LNCaP clone FGC (cell line): ENCODE results near the gene PPOX.

Experiments used
- DNase-seq: peaks from one replicate; pipeline ENCODE4 v3.0.0-alpha.2; 2011; ENCODE audit warnings: low read depth
- H3K4me3 ChIP-seq: 2 replicates; pipeline ENCODE4 v1.5.1; 2011; ENCODE audit warnings: mild to moderate bottlenecking, low read depth, low read length, control low read depth
- TF ChIP-seq, protein P1 (sequence below): IDR thresholded peaks from 2 replicates; pipeline ENCODE4 v1.5.1; 2012; ENCODE audit warnings: mild to moderate bottlenecking; ENCODE audit not compliant: control insufficient read depth, insufficient read depth; ENCODE audit errors: extremely low read depth

The PPOX gene

DNA sequence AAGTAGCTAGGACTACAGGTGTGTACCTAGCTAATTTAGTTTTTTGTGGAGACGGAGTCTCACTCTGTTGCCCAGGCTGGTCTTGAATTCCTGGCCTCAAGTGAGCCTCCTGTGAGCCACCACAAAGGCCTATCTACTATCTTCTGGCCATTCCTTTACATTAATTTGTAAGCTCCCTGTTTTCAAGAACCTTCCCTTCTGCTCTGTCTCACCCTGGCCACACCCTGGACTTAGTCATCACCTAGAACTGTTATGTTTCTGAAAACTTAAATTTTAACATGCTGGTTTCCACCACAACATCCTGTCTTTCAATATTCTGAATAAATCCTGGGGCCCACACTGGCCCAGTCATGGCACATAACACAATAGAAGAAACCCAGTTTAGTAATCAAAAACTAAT, 16.0 kb downstream of the PPOX start:
- H3K4me3 ChIP-seq: no peak overlapping the region
- DNase-seq: no peak
- TF ChIP-seq, protein P1, sequence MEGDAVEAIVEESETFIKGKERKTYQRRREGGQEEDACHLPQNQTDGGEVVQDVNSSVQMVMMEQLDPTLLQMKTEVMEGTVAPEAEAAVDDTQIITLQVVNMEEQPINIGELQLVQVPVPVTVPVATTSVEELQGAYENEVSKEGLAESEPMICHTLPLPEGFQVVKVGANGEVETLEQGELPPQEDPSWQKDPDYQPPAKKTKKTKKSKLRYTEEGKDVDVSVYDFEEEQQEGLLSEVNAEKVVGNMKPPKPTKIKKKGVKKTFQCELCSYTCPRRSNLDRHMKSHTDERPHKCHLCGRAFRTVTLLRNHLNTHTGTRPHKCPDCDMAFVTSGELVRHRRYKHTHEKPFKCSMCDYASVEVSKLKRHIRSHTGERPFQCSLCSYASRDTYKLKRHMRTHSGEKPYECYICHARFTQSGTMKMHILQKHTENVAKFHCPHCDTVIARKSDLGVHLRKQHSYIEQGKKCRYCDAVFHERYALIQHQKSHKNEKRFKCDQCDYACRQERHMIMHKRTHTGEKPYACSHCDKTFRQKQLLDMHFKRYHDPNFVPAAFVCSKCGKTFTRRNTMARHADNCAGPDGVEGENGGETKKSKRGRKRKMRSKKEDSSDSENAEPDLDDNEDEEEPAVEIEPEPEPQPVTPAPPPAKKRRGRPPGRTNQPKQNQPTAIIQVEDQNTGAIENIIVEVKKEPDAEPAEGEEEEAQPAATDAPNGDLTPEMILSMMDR: no peak

DNA sequence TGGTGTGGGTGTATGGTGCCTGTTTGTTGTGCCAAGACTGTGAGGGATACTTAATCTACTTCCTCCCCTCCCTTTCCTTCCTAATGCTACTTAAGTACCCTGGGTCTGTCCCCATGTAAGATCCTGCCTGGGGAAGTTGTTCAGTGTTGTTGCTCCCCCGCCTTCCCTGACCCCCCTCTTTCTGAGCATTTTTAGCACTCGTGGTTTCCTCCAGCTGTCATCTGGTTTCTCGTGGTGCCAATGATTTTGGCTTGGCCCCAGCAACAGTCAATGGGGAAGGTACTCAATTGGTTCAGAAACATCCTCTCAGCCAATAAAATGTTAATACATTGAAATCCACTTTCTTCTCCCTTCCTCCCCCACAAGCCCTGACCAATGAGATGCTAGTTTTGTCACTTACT, 19.1 kb downstream of the PPOX start:
- TF ChIP-seq, protein P1: no peak
- no peak overlapping the region for H3K4me3 ChIP-seq
- DNase-seq: no peak

DNA sequence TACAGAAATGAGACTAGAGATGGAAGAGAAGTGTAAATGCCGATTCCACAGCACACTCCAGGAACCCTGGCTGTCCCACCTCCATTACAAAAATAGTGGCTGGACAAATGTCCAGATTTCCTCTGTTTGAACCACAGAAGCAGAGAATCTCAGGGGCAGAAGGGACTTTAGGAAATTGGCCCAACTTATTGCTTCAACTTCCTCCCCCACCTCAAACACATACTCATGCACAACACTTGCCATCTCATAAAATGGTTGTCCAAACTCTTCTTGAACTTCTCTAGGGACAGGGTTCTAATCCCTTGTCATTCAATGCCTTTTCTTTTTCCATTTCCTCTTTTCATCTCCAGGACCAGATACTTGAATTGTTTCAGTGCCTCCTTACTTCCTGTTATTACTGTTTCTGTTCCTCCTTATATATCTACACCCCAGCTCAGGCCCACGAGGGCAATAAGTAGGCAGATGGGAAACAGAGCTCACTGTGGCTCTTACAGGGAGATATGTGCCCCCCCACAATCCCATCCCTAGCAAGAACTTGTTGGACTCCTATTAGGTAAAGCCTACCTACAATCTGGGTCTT, 19.6 kb downstream of the PPOX start:
- DNase-seq: no peak
- no peak overlapping the region for H3K4me3 ChIP-seq

DNA sequence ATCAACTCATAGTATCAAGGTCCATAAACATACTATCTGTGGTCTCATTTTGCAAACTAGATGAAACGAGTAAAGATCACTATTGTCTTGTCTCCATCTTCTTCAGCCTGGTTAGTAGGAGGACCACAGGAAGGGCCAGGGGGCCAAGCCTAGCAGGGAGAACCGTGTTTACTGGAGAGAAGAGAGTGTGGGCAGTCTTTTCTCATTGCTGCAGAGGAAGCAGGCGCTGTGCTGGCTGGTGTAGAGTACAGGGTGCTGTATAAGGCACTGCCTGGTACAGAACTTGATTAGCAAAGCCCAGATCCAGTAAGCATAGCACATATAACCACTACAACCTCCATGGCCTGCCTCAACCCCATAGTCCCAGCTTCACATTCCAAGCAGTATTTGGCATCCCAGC, 21.1 kb downstream of the PPOX start:
- no peak for DNase-seq
- H3K4me3 ChIP-seq: no peak overlapping the region
- TF ChIP-seq, protein P1: no peak

More for the DNA sequence above, 19.6 kb downstream of the PPOX start:
- TF ChIP-seq, protein P1: no peak

DNA sequence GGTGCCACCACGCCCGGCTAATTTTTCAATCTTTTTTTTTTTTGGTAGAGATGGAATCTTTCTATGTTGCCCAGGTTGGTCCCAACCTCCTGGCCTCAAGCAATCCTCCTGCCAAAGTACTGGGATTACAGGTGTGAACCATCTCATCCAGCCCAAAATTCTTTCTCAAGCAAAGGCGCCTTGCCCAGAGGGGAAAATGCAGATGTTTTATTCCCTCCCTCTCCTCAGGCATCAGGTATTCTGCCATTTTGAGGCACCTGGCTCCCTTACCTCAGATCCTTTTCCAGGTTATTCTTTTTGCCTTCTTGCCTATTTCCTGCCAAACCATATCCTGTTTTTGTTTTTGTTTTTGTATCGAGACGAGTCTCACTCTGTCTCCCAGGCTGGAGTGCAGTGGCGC, 22.2 kb downstream of the PPOX start:
- H3K4me3 ChIP-seq: no peak overlapping the region
- TF ChIP-seq, protein P1: no peak
- DNase-seq: no peak

DNA sequence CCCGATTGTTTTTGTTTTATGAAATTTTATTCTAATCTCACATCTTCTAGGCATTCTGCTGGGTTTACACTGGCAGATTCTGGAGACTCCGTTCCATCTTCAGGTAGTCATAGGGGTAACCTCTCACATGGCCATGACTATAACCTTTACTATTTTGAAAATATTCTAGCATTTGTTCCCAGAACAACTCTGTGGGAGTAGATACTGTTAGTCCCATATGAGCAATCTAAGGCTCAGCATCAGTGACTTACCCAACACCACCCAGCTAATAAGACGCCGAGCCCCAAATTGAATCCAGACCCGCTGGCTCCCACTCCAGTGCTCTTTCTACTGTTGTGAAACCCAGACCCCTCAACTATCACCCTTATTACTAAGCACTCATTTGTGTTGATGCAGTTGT, 22.8 kb downstream of the PPOX start:
- no peak for DNase-seq
- TF ChIP-seq, protein P1: no peak
- no peak overlapping the region for H3K4me3 ChIP-seq

DNA sequence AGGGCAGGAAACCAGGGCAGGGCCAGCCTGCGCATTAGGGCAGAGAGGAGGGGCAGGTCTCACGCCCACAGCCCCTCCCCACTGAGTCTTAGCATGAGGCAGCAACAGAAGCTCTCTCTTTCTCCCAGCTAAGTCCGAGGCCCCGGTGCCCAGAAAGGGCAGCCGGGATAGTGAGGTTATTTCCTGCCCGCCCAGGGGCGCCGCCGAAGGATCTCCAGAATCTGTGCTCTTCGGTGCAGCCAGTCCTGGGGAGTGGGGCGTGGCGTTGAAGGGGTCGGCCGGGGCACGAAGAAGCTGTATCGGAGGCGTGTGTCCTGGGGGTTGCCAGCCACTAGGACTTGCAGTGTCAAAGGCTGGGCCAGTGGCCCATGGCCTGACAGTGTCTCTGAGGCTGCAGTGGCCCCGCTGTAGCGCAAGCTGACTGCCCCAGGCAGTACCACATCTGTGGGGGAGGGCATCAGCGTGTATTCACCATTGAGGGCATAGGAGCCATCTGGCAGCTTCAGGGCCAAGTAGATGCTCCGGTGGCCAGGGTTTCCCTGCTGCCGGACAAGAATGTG, 24.8 kb downstream of the PPOX start:
- DNase-seq: no peak
- H3K4me3 ChIP-seq: no peak overlapping the region
- TF ChIP-seq, protein P1: no peak
